ENCODE data around the gene GPC5. TPM values are rescaled to one million over a fixed set of nuclear protein-coding genes. Genes with fewer than 3 reads are reported as not detected.

Gene GPC5
- total and polyA plus RNA-seq, 10 donors = 0.04 to 0.83 (median 0.26) TPM; not detected in 3

DNA sequence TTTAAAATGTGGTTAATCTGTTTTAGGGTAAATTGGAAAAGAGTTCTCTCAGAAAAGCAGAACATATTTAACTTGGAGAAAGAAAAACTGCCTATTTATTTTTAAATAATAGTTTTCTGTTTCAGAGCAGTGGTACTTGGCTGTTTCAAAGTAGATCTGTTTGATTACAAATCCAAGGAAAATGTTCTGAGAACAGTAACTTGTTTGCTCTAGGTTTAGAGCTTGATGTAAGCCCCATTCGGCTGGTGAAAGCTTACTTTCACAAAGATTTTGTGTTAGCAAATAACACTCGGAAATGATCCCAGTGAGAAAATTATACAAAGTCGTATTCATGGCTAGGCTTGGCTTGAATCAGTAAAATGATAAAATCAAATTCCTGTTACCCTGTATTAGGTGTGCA, 1432.4 kb downstream of the GPC5 start:
- H3K36me3 ChIP-seq = no peaks in the 10 kb centered on the region
- H3K4me1 ChIP-seq = no peaks in the 10 kb centered on the region
- no peak for TF ChIP-seq POLR2A (IDR thresholded peaks at IDR 0.05)
- no peak for TF ChIP-seq POLR2AphosphoS5 (IDR thresholded peaks at IDR 0.05)
- no peak for TF ChIP-seq CTCF (IDR thresholded peaks at IDR 0.05 in 8 of 11, conservative IDR thresholded peaks at IDR 0.05 in 3 of 11)
- no peaks in the 10 kb centered on the region for H3K27me3 ChIP-seq (replicated peaks in 1 of 7)
- H3K4me3 ChIP-seq = no peak overlapping the region
- intact Hi-C loops (cut with DNase I; ENCODE audit: low total_unique reads) = no loop called here
- WGBS, 5 donors = 82 to 94% (median 88%) methylated on average over 3 of the region's 3 CpGs
- DNase-seq = no peak
- no peak overlapping the region for H3K27ac ChIP-seq
- peaks cover 0 to 6% (median 0%) of the 10 kb centered on the region in 8 donors for H3K9me3 ChIP-seq

- H3K27ac ChIP-seq = no peak overlapping the region
- H3K36me3 ChIP-seq = no peaks in the 10 kb centered on the region
- DNase-seq = no peak
- no peaks in the 10 kb centered on the region for H3K27me3 ChIP-seq (replicated peaks in 1 of 7)
- no peak for TF ChIP-seq POLR2A (IDR thresholded peaks at IDR 0.05)
- TF ChIP-seq POLR2AphosphoS5 (IDR thresholded peaks at IDR 0.05) = no peak
- no peak for TF ChIP-seq CTCF (IDR thresholded peaks at IDR 0.05 in 8 of 11, conservative IDR thresholded peaks at IDR 0.05 in 3 of 11)
- WGBS, 5 donors = 89 to 96% (median 91%) methylated on average over 1 of the region's 1 CpG
- intact Hi-C loops (cut with DNase I; ENCODE audit: low total_unique reads) = no loop called here
- peaks cover 0 to 17% (median 3%) of the 10 kb centered on the region in 8 donors for H3K9me3 ChIP-seq
- H3K4me1 ChIP-seq = no peaks in the 10 kb centered on the region
- H3K4me3 ChIP-seq = no peak overlapping the region
These were observed 1434.7 kb downstream of the GPC5 start for GRCh38 chr13:92833071-92833470.

- intact Hi-C loops (cut with DNase I; ENCODE audit: low total_unique reads) = no loop called here
- no peak overlapping the region for H3K27ac ChIP-seq
- TF ChIP-seq POLR2A (IDR thresholded peaks at IDR 0.05) = no peak
- no peak for TF ChIP-seq POLR2AphosphoS5 (IDR thresholded peaks at IDR 0.05)
- TF ChIP-seq CTCF (IDR thresholded peaks at IDR 0.05 in 8 of 11, conservative IDR thresholded peaks at IDR 0.05 in 3 of 11) = no peak
- no peaks in the 10 kb centered on the region for H3K4me1 ChIP-seq
- H3K36me3 ChIP-seq = no peaks in the 10 kb centered on the region
- no peak for DNase-seq
- H3K27me3 ChIP-seq (replicated peaks in 1 of 7) = no peaks in the 10 kb centered on the region
- no peak overlapping the region for H3K4me3 ChIP-seq
- peaks cover 0 to 30% (median 11%) of the 10 kb centered on the region in 8 donors for H3K9me3 ChIP-seq
These were observed 1437.8 kb downstream of the GPC5 start for GRCh38 chr13:92836171-92836570.

- Histone ChIP-seq H3K36me3 (no peaks in the 10 kb centered on the region), H3K27me3 (replicated peaks in 1 of 7) (no peaks in the 10 kb centered on the region), H3K4me1 (no peaks in the 10 kb centered on the region), H3K4me3 (no peak overlapping the region), H3K27ac (no peak overlapping the region), H3K9me3 (peaks cover 0 to 33% (median 12%) of the 10 kb centered on the region in 8 donors)
- intact Hi-C loops (cut with DNase I; ENCODE audit: low total_unique reads) = no loop called here
- DNase-seq = no peak
- 72 to 88% (median 82%) methylated on average over 3 of the region's 3 CpGs for WGBS, 5 donors
- no peak for TF ChIP-seq POLR2AphosphoS5 (IDR thresholded peaks at IDR 0.05)
- TF ChIP-seq CTCF (IDR thresholded peaks at IDR 0.05 in 8 of 11, conservative IDR thresholded peaks at IDR 0.05 in 3 of 11) = no peak
- TF ChIP-seq POLR2A (IDR thresholded peaks at IDR 0.05) = no peak
These were observed 1440.4 kb downstream of the GPC5 start for GRCh38 chr13:92838786-92839185.

Data from spleen (tissue), 11 donors.